Memory B cell (primary cell): ENCODE results near the gene ZNF436.

Experiments
- ATAC-seq: fragments of 150-1000 bp; cut with Tn5 transposase; 2 replicates; pipeline ENCODE4 v1.10.0; 2021; ENCODE audit warnings: low read depth, mild to moderate bottlenecking, moderate library complexity
- DNase-seq, 2 donors: peaks; one replicate each; pipeline ENCODE4 v3.0.0; 2022; ENCODE audit warnings: low spot score in 2 of 2
- H3K27ac Mint-ChIP-seq: one replicate; pipeline ENCODE4 v1.8.0; 2022; ENCODE audit warnings: mild to moderate bottlenecking, moderate library complexity, mixed read lengths
- H3K27me3 Mint-ChIP-seq: one replicate; pipeline ENCODE4 v1.8.0; 2022; ENCODE audit warnings: mixed read lengths
- H3K36me3 Mint-ChIP-seq: one replicate; pipeline ENCODE4 v1.8.0; 2022; ENCODE audit warnings: mild to moderate bottlenecking, mixed read lengths
- H3K4me1 Mint-ChIP-seq: one replicate; pipeline ENCODE4 v1.8.0; 2022; ENCODE audit warnings: mixed read lengths
- H3K4me3 Mint-ChIP-seq: one replicate; pipeline ENCODE4 v1.8.0; 2022; ENCODE audit warnings: mild to moderate bottlenecking, moderate library complexity, mixed read lengths
- H3K9me3 Mint-ChIP-seq: one replicate; pipeline ENCODE4 v1.8.0; 2022; ENCODE audit warnings: mixed read lengths

The ZNF436 gene

DNA sequence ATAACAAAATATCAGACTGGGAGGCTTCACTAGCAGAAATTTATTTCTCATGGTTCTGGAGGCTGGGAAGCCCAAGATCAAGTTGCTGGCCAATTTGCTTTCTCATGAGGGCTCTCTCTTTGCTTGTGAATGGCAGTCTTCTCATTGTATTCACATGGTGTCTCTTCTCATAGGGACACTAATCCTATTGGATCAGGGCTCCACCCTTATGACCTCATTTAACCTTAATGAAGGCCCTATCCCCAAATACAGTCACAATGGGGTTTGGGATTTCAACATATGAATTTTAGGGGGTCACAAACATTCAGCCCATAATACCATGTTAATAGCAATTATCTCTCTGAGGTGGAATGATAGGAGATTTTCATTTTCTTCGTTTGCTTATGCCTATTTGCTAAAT, 29.6 kb upstream of the ZNF436 start:
- DNase-seq (no peak), ATAC-seq (no peak)
- no peaks in the 10 kb centered on the region for H3K36me3 Mint-ChIP-seq
- no peaks in the 10 kb centered on the region for H3K9me3 Mint-ChIP-seq
- H3K4me3 Mint-ChIP-seq, result no peak overlapping the region
- H3K4me1 Mint-ChIP-seq, result peaks cover 4% of the 10 kb centered on the region
- peaks cover 6% of the 10 kb centered on the region for H3K27me3 Mint-ChIP-seq
- no peak overlapping the region for H3K27ac Mint-ChIP-seq

- DNase-seq (no peak), ATAC-seq (no peak)
- Mint-ChIP-seq H3K4me3 (no peak overlapping the region), H3K9me3 (no peaks in the 10 kb centered on the region), H3K4me1 (peaks cover 2% of the 10 kb centered on the region), H3K27ac (no peak overlapping the region), H3K27me3 (peaks cover 6% of the 10 kb centered on the region), H3K36me3 (no peaks in the 10 kb centered on the region)
Observed at GRCh38 chr1:23397908-23398307, 28.3 kb upstream of the ZNF436 start.

DNA sequence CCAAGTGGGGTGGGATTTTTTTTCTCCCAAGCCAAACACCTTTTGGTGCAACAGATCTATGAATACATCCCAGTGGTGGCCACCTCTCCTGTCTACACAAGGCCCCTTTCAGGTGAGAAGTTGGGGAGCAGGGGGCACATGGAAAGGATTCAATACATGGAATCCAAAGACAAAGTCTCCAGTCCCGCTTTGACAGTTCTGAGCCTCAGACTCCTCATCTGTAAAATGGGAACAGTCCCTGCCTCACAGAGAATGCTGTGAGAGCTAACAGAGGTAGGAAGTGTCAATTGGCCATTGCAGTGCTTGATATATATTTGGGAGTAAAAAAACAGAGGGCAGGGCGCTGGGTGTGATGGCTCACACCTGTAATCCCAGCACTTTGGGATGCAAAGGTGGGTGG, 26.7 kb upstream of the ZNF436 start:
- H3K9me3 Mint-ChIP-seq, result no peaks in the 10 kb centered on the region
- H3K4me3 Mint-ChIP-seq, result no peak overlapping the region
- H3K4me1 Mint-ChIP-seq, result no peaks in the 10 kb centered on the region
- no peak overlapping the region for H3K27ac Mint-ChIP-seq
- no peak for ATAC-seq
- DNase-seq, result no peak
- no peaks in the 10 kb centered on the region for H3K36me3 Mint-ChIP-seq
- peaks cover 6% of the 10 kb centered on the region for H3K27me3 Mint-ChIP-seq

DNA sequence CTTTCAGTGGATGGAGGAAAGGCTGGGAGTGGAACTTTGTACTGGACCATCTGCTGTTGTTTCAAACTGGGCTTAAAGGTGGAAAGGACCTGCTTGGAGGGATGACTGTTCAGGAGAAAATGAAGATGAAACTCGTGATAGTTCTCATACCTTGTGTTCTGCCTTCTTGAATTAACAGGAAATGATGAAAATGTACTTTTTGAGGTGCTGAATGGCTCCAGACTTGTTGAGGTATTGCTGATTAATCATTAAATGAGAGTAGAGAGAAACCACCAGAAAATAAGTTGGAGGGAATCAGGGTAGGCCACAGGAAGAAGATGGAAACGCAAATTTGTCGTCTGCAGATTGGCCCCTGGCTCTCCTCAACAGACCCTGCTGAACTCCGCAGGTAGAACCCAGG, 26.2 kb upstream of the ZNF436 start:
- DNase-seq, result no peak
- Mint-ChIP-seq H3K4me3 (no peak overlapping the region), H3K27me3 (peaks cover 6% of the 10 kb centered on the region), H3K27ac (no peak overlapping the region), H3K4me1 (no peaks in the 10 kb centered on the region), H3K9me3 (no peaks in the 10 kb centered on the region), H3K36me3 (no peaks in the 10 kb centered on the region)
- ATAC-seq, result no peak

DNA sequence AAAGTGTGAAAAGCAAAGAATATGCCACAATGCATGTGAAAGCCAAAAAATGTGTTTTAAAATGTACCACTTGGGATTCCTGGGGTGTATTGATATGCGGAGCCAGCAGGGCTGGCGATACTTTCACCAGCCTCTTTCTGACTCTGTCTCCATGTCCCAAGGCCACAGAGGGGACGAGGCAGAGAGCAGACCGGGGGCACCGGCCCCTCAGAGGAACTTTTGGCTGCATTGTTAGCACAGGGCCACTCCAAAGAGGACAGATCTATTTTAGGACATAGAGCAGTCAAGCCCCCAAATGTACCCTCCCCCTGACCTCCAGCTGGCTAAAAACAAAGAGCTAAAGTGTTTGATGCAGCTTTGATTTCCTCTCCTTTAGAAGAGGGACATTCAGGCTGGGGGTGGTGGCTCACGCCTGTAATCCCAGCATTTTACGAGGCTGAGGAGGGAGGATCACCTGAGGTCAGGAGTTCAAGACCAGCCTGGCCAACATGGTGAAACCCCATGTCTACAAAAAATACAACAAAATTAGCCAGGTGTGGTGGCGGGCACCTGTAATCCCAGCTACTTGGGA, 25.6 kb upstream of the ZNF436 start:
- ATAC-seq (no peak), DNase-seq (no peak)
- peaks cover 11% of the 10 kb centered on the region for H3K27me3 Mint-ChIP-seq
- no peaks in the 10 kb centered on the region for H3K36me3 Mint-ChIP-seq
- no peak overlapping the region for H3K4me3 Mint-ChIP-seq
- H3K4me1 Mint-ChIP-seq, result no peaks in the 10 kb centered on the region
- no peak overlapping the region for H3K27ac Mint-ChIP-seq
- H3K9me3 Mint-ChIP-seq, result no peaks in the 10 kb centered on the region

DNA sequence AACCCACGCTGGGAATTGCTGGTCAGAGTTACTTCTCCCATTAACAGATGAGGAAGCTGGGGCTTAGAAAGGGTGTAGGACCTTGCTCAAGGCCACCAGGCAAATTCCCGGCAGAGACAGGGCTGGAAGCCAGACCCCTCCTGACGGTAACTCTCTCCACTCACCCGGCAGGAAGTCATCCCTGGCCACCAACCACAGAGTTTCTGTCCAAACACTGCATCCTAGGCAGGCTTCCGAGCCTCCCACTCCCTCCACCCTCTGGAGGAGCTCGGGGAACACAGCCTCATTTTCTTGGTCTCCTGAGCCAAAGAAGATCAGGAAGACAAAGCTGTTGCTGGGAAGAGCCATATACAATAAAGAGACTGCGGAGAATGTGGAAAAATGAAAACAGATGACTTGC, 25.0 kb upstream of the ZNF436 start:
- no peak for DNase-seq
- H3K27me3 Mint-ChIP-seq, result peaks cover 14% of the 10 kb centered on the region
- no peak overlapping the region for H3K27ac Mint-ChIP-seq
- no peak overlapping the region for H3K4me3 Mint-ChIP-seq
- H3K9me3 Mint-ChIP-seq, result no peaks in the 10 kb centered on the region
- peaks cover 2% of the 10 kb centered on the region for H3K4me1 Mint-ChIP-seq
- ATAC-seq, result no peak
- no peaks in the 10 kb centered on the region for H3K36me3 Mint-ChIP-seq

DNA sequence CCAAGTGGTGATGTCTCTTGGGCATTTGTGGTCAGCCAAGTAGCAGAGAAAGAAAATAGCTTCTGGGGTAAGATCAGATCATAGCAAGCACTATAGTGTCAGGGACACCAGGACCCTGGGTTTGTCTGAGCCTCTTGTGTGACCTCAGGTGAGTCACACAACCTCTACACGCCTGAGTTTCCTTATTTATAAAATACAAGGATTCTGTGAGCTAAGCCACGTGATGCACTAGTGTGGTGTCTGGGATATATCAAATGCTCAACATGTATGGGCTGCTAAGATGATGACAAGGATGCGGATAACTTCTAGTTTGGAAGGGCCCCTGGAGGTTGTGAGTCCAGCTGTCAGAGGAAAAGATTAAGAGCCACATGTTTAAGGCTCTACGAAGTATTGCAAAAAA, 24.5 kb upstream of the ZNF436 start:
- Mint-ChIP-seq H3K4me1 (peaks cover 3% of the 10 kb centered on the region), H3K36me3 (no peaks in the 10 kb centered on the region), H3K27me3 (peaks cover 14% of the 10 kb centered on the region), H3K27ac (no peak overlapping the region), H3K9me3 (no peaks in the 10 kb centered on the region), H3K4me3 (no peak overlapping the region)
- DNase-seq, result no peak
- no peak for ATAC-seq

- Mint-ChIP-seq H3K27ac (no peak overlapping the region), H3K36me3 (no peaks in the 10 kb centered on the region), H3K4me3 (no peak overlapping the region), H3K27me3 (peaks cover 14% of the 10 kb centered on the region), H3K9me3 (no peaks in the 10 kb centered on the region), H3K4me1 (peaks cover 3% of the 10 kb centered on the region)
- ATAC-seq (no peak), DNase-seq (no peak)
Observed at GRCh38 chr1:23393706-23394105, 24.1 kb upstream of the ZNF436 start.

DNA sequence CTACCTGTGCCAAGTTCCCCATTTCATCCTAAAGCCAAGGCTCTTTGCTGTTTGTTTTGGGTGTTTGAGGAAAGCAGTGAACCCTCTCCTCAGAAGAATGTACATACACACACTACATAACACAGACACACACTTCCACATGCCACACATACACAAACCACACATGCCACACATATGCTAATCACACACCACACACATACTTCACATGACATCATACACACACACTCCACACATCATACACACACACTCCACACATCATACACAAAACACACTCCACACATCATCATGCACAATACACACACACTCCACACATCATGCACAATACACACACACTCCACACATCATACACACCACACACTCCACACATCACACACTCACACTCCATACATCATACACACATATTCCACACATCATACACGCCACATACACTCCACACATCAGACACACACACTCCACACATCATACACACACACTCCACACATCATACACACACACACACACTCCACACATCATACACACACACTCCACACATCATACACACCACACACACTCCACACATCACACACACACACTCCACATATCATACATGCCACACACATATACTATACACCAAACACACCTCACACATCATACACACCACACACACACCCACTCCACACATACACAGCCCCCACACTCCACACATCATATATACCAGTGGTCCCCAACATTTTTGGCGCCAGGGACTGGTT, 22.7 kb upstream of the ZNF436 start:
- Mint-ChIP-seq H3K4me3 (no peak overlapping the region), H3K36me3 (no peaks in the 10 kb centered on the region), H3K4me1 (peaks cover 3% of the 10 kb centered on the region), H3K27me3 (peaks cover 16% of the 10 kb centered on the region), H3K9me3 (no peaks in the 10 kb centered on the region), H3K27ac (no peak overlapping the region)
- DNase-seq (no peak), ATAC-seq (no peak)

DNA sequence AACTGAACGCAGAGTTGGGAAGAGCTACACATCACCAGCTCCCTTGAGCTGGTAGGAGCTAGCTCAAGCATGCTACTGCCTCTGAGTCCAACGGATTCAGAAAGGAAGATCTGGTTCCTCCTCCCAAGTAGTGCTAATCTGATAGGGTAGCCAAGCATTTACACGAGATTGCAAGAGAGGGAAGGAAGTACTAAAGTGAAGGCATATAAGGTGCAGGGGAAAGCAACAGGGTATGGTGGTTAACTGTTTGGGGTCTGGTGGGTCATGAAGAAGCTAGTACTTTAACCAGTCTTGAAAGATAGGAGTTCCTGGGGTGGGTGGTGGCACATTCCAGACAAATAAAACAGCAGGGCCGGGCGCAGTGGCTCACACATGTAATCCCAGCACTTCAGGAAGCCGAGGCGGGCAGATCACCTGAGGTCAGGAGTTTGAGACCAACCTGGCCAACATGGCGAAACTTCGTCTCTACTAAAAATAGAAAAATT, 20.2 kb upstream of the ZNF436 start:
- Mint-ChIP-seq H3K4me3 (no peak overlapping the region), H3K9me3 (no peaks in the 10 kb centered on the region), H3K27ac (no peak overlapping the region), H3K36me3 (no peaks in the 10 kb centered on the region), H3K27me3 (peaks cover 20% of the 10 kb centered on the region), H3K4me1 (peaks cover 3% of the 10 kb centered on the region)
- DNase-seq (no peak), ATAC-seq (no peak)

DNA sequence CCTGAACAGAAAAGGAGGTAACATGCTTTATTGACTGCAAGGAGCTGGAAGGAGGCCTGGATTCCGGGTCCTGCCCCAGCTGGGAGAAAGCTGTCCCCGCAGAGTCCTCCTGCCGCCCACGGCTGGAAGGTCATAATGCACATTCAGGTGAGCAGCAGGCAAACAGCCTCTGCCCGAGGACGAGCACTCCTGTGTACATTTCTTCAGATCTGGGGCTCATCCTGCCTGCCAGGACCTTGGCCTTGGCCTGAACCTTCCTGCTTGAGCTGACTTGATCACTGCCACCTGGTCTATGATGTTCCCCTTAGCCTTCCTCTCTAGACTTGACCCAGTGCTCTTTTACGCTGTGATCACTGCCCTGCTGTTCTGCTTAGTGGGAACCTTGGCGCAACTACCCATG, 17.9 kb upstream of the ZNF436 start:
- Mint-ChIP-seq H3K4me1 (peaks cover 3% of the 10 kb centered on the region), H3K27ac (no peak overlapping the region), H3K36me3 (no peaks in the 10 kb centered on the region), H3K9me3 (no peaks in the 10 kb centered on the region), H3K27me3 (peaks cover 17% of the 10 kb centered on the region), H3K4me3 (no peak overlapping the region)
- no peak for ATAC-seq
- DNase-seq, result no peak

DNA sequence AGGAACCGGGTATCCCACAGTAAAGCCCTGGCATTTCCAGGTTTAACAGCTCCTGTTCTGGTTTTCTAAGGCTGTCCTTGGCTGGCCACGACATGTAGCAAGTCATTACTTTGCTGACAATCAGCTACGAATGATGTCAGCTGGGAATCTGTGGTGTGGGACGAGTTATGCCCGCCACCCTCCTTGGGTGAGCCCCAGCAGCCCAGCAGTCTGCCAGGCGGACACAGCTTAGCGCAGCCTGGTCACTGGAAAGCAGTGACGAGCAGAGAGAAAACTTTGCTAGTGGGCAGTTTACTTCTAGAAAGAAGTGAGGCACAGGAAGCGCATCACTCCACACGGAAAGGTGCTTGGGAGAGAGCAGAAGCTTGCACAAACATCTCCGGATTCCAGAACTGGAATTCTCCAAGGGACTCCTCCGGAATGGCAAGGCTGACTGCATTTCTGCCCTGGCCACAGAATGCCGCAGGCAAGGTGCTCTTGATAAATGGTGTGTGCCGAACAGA, 15.5 kb upstream of the ZNF436 start:
- Mint-ChIP-seq H3K36me3 (no peaks in the 10 kb centered on the region), H3K27ac (no peak overlapping the region), H3K9me3 (no peaks in the 10 kb centered on the region), H3K27me3 (peaks cover 12% of the 10 kb centered on the region), H3K4me3 (no peak overlapping the region), H3K4me1 (peaks cover 9% of the 10 kb centered on the region)
- no peak for DNase-seq
- no peak for ATAC-seq

GRCh38 chr1:23384312-23385058, 14.8 kb upstream of the ZNF436 start:
- H3K4me1 Mint-ChIP-seq, result peaks cover 7% of the 10 kb centered on the region
- no peaks in the 10 kb centered on the region for H3K36me3 Mint-ChIP-seq
- DNase-seq, result no peak

GRCh38 chr1:23383577-23384311, 14.1 kb upstream of the ZNF436 start:
- H3K4me3 Mint-ChIP-seq, result no peak overlapping the region
- peaks cover 9% of the 10 kb centered on the region for H3K27me3 Mint-ChIP-seq
- no peak overlapping the region for H3K27ac Mint-ChIP-seq
- no peaks in the 10 kb centered on the region for H3K9me3 Mint-ChIP-seq
- DNase-seq, result no peak
- no peak for ATAC-seq
- H3K4me1 Mint-ChIP-seq, result peaks cover 7% of the 10 kb centered on the region
- no peaks in the 10 kb centered on the region for H3K36me3 Mint-ChIP-seq

More at GRCh38 chr1:23384312-23385058, 14.8 kb upstream of the ZNF436 start:
- ATAC-seq, result no peak
- H3K4me3 Mint-ChIP-seq, result no peak overlapping the region
- H3K9me3 Mint-ChIP-seq, result no peaks in the 10 kb centered on the region
- peaks cover 9% of the 10 kb centered on the region for H3K27me3 Mint-ChIP-seq
- no peak overlapping the region for H3K27ac Mint-ChIP-seq
